Parathyroid adenoma (tissue), 2 donors: ENCODE measurements around the gene IGF1R.

Source experiments
- H2AFZ ChIP-seq: fragments of 300-600 bp; sonication (generic); one replicate; pipeline ENCODE4 v1.7.0; 2017; ENCODE audit warnings: antibody characterized with exemption, mild to moderate bottlenecking
- H3K27ac ChIP-seq: fragments of 300-600 bp; sonication (generic); one replicate; pipeline ENCODE4 v1.7.0; 2017
- H3K27me3 ChIP-seq: fragments of 300-600 bp; sonication (generic); one replicate; pipeline ENCODE4 v1.7.0; 2017; ENCODE audit warnings: low read length; ENCODE audit not compliant: control insufficient read depth, insufficient read depth
- H3K36me3 ChIP-seq: fragments of 300-600 bp; sonication (generic); one replicate; pipeline ENCODE4 v1.7.0; 2017; ENCODE audit warnings: low read length; ENCODE audit not compliant: control insufficient read depth, insufficient read depth
- H3K4me1 ChIP-seq: fragments of 300-600 bp; sonication (generic); one replicate; pipeline ENCODE4 v1.7.0; 2017; ENCODE audit warnings: control low read depth
- H3K4me2 ChIP-seq: fragments of 300-600 bp; sonication (generic); one replicate; pipeline ENCODE4 v1.7.0; 2017; ENCODE audit warnings: low read length
- H3K4me3 ChIP-seq: fragments of 300-600 bp; sonication (generic); one replicate; pipeline ENCODE4 v1.7.0; 2017; ENCODE audit warnings: low read depth, low read length
- H3K79me2 ChIP-seq: fragments of 300-600 bp; sonication (generic); one replicate; pipeline ENCODE4 v1.7.0; 2017; ENCODE audit warnings: control low read depth
- H3K9ac ChIP-seq: fragments of 300-600 bp; sonication (generic); one replicate; pipeline ENCODE4 v1.7.0; 2017; ENCODE audit warnings: mild to moderate bottlenecking
- H3K9me3 ChIP-seq: fragments of 300-600 bp; sonication (generic); one replicate; pipeline ENCODE4 v1.7.0; 2017; ENCODE audit warnings: low read length; ENCODE audit not compliant: control insufficient read depth
- CTCF ChIP-seq: fragments of 300-600 bp; sonication (generic); IDR thresholded peaks from one replicate; pipeline ENCODE4 v1.7.0; 2017; ENCODE audit warnings: antibody characterized with exemption, mild to moderate bottlenecking
- donor health status: primary hyperparathyroidism.

IGF1R gene

GRCh38 chr15:98706387-98706786 is 58.0 kb downstream of the IGF1R start:
- Histone ChIP-seq H3K9me3 (no peaks in the 10 kb centered on the region), H3K4me3 (no peak overlapping the region), H3K4me1 (no peaks in the 10 kb centered on the region), H3K9ac (no peak overlapping the region), H3K79me2 (peaks cover 8% of the 10 kb centered on the region), H2AFZ (no peak overlapping the region), H3K4me2 (no peak overlapping the region), H3K27ac (no peak overlapping the region), H3K36me3 (no peaks in the 10 kb centered on the region), H3K27me3 (no peaks in the 10 kb centered on the region)
- TF ChIP-seq CTCF, result no peak

GRCh38 chr15:98706986-98707385 is 58.6 kb downstream of the IGF1R start:
- Histone ChIP-seq H3K79me2 (peaks cover 11% of the 10 kb centered on the region), H2AFZ (no peak overlapping the region), H3K4me1 (no peaks in the 10 kb centered on the region), H3K4me2 (no peak overlapping the region), H3K27me3 (no peaks in the 10 kb centered on the region), H3K9ac (no peak overlapping the region), H3K4me3 (no peak overlapping the region), H3K9me3 (no peaks in the 10 kb centered on the region), H3K27ac (no peak overlapping the region), H3K36me3 (no peaks in the 10 kb centered on the region)
- no peak for TF ChIP-seq CTCF

GRCh38 chr15:98708037-98708590 is 59.8 kb downstream of the IGF1R start:
- no peak for TF ChIP-seq CTCF
- Histone ChIP-seq H3K27ac (no peak overlapping the region), H3K27me3 (no peaks in the 10 kb centered on the region), H3K9ac (no peak overlapping the region), H3K4me3 (no peak overlapping the region), H3K9me3 (no peaks in the 10 kb centered on the region), H3K4me1 (no peaks in the 10 kb centered on the region), H3K4me2 (no peak overlapping the region), H2AFZ (no peak overlapping the region), H3K79me2 (peaks cover 10% of the 10 kb centered on the region), H3K36me3 (no peaks in the 10 kb centered on the region)

- Histone ChIP-seq H3K4me2 (no peak overlapping the region), H3K4me3 (no peak overlapping the region), H3K36me3 (no peaks in the 10 kb centered on the region), H3K27ac (no peak overlapping the region), H3K9me3 (no peaks in the 10 kb centered on the region), H3K9ac (no peak overlapping the region), H2AFZ (no peak overlapping the region), H3K4me1 (no peaks in the 10 kb centered on the region), H3K79me2 (peaks cover 10% of the 10 kb centered on the region), H3K27me3 (no peaks in the 10 kb centered on the region)
- no peak for TF ChIP-seq CTCF
Observed at GRCh38 chr15:98711810-98712209, 63.5 kb downstream of the IGF1R start.

GRCh38 chr15:98712845-98713584 is 64.7 kb downstream of the IGF1R start:
- Histone ChIP-seq H3K27ac (no peak overlapping the region), H3K4me1 (no peaks in the 10 kb centered on the region), H3K79me2 (peaks cover 10% of the 10 kb centered on the region), H3K36me3 (no peaks in the 10 kb centered on the region), H3K9me3 (no peaks in the 10 kb centered on the region), H3K4me3 (no peak overlapping the region), H3K4me2 (no peak overlapping the region), H3K27me3 (no peaks in the 10 kb centered on the region), H2AFZ (no peak overlapping the region), H3K9ac (no peak overlapping the region)
- TF ChIP-seq CTCF, result no peak
